ENCODE measurements around the gene TNN.
A peak's percentile ranks its signal among the peaks of the same experiment; 100 is the strongest.

DNA sequence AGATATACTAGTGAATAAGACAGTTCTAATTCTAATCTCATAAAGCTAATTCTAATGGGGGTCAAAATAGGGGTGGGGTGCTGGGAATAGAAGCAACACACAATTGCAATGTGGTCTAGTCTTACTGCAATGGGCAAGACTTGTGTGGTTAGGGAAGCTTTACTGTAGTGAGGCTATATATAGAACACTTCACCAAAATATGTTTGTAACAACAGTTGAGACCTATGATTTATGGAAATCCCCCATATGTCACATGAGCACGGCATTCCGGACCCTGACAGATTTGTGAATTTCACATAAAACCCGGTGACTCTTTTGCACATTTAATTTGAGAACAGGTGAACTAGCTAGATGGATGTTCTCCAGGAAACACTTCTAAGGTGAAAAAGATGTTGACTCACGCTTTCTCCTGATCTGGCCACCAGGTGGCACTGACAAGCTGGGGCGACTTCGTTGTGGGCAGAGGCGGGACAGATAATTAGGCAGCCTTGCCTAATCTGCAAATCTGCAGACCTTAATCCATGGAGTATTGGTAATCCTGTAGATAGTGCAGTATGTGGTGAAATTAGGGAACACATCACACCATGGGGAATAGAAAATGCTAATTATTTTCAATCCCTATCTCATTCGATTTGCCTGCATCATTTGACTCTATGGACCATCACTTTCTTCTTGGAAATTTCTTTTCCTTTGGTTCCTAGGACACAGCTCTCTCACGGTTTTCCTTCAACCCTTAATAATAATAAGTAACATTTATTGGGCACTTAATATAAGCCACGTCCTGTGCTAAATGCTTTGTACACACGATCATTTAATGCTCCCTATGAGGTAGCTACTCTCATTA lies 87.2 kb downstream of the TNN start:
- TF ChIP-seq TEAD4 (IDR thresholded peaks at IDR 0.05) (no peak), TAF1 (IDR thresholded peaks at IDR 0.05; ENCODE audit: low read depth) (no peak), ZBTB7A (IDR thresholded peaks at IDR 0.05; ENCODE audit: low read depth) (no peak), CEBPB (IDR thresholded peaks at IDR 0.05) (no peak), RAD21 (IDR thresholded peaks at IDR 0.05; ENCODE audit: low read depth) (peak; percentile 85), CREB1 (IDR thresholded peaks at IDR 0.05; ENCODE audit: low read depth) (no peak), EP300 (IDR thresholded peaks at IDR 0.05; ENCODE audit: borderline replicate concordance) (no peak), YY1 (IDR thresholded peaks at IDR 0.05; ENCODE audit: low read depth) (no peak), FOXM1 (IDR thresholded peaks at IDR 0.05; ENCODE audit: borderline replicate concordance, low read depth) (no peak), TCF12 (IDR thresholded peaks at IDR 0.05; ENCODE audit: low read depth) (no peak)
- TF ChIP-seq, protein P1, sequence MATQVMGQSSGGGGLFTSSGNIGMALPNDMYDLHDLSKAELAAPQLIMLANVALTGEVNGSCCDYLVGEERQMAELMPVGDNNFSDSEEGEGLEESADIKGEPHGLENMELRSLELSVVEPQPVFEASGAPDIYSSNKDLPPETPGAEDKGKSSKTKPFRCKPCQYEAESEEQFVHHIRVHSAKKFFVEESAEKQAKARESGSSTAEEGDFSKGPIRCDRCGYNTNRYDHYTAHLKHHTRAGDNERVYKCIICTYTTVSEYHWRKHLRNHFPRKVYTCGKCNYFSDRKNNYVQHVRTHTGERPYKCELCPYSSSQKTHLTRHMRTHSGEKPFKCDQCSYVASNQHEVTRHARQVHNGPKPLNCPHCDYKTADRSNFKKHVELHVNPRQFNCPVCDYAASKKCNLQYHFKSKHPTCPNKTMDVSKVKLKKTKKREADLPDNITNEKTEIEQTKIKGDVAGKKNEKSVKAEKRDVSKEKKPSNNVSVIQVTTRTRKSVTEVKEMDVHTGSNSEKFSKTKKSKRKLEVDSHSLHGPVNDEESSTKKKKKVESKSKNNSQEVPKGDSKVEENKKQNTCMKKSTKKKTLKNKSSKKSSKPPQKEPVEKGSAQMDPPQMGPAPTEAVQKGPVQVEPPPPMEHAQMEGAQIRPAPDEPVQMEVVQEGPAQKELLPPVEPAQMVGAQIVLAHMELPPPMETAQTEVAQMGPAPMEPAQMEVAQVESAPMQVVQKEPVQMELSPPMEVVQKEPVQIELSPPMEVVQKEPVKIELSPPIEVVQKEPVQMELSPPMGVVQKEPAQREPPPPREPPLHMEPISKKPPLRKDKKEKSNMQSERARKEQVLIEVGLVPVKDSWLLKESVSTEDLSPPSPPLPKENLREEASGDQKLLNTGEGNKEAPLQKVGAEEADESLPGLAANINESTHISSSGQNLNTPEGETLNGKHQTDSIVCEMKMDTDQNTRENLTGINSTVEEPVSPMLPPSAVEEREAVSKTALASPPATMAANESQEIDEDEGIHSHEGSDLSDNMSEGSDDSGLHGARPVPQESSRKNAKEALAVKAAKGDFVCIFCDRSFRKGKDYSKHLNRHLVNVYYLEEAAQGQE (IDR thresholded peaks at IDR 0.05; ENCODE audit: low read depth): no peak
- TF ChIP-seq, protein P2, sequence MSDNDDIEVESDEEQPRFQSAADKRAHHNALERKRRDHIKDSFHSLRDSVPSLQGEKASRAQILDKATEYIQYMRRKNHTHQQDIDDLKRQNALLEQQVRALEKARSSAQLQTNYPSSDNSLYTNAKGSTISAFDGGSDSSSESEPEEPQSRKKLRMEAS (IDR thresholded peaks at IDR 0.05): no peak

All from Ishikawa (cell line).